ENCODE results near the gene TP53TG5.

The TP53TG5 gene

DNA sequence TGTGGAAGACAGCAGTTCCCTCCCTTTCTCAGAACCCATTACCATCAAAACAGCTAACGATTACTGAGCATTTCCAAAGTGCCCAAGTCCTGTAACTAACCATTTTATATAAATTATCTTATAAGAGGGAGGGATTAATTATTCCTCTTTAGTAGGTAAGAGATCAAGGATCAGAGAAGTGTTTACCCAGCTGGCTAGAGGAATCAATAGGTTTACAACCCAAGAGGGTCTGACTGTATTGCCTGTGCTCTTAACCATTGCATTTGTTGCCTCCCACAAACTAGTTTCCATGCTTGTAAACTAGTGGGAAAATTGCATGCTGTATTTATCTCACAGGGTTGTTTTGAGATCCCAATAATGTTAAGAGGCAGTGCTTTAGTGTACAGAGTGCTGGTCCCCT is 26.3 kb upstream of the TP53TG5 start:
- no peak for DNase-seq

GRCh38 chr20:45402946-45403345 is 24.8 kb upstream of the TP53TG5 start:
- DNase-seq, result no peak

DNA sequence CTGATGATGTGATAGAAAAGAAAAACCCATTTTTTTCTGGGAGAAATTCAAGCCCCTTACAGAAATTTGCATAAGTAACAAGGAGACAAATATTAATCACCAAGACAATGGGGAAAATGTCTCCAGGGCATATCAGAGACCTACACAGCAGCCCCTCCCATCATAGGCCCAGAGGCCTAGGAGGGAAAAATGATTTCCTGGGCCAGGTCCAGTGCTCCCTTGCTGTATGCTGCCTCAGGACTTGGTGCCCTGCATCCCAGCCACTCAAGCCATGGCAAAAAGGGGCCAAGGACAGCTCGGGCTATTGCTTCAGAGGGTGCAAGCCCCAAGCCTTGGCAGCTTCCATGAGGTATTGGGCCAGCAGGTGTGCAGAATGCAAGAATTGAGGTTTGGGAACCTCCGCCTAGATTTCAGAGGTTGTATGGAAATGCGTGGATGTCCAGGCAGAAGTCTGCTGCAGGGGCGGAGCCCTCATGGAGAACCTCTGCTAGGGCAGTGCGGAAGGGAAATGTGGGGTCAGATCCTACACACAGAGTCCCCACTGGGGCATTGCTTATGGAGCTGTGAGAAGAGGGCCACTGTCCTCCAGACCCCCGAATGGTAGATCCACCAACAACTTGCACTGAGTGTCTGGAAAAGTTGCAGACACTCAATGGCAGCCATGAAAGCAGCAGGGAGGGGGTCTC is 22.4 kb upstream of the TP53TG5 start:
- no peak for DNase-seq

GRCh38 chr20:45399018-45399417 is 20.9 kb upstream of the TP53TG5 start:
- DNase-seq, result no peak

- no peak for DNase-seq
Measured at GRCh38 chr20:45395114-45395415, 16.9 kb upstream of the TP53TG5 start.

- DNase-seq, result no peak
Measured at GRCh38 chr20:45394221-45395113, 16.3 kb upstream of the TP53TG5 start.

- DNase-seq, result no peak
Measured at GRCh38 chr20:45392733-45393132, 14.6 kb upstream of the TP53TG5 start.

DNA sequence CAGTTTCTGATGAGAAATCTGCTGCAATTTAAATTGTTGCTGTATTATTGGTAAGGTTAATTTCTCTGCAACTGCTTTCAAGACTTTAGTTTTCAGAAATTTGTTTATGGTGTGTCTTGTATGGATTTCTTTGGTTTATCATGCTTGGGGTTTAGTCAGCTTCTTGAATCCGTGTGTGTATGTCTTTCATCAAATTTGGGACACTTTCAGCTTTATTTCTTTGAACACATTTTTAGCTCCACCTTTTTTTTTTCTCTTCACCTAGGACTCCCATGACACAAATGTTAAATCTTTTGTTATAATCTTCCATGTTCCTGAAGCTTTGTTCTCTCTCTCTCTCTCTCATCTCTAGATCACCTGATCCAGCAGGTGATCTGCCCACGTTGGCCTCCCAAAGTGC is 13.4 kb upstream of the TP53TG5 start:
- no peak for DNase-seq

- DNase-seq, result no peak
Measured at GRCh38 chr20:45390931-45391330, 12.8 kb upstream of the TP53TG5 start.

DNA sequence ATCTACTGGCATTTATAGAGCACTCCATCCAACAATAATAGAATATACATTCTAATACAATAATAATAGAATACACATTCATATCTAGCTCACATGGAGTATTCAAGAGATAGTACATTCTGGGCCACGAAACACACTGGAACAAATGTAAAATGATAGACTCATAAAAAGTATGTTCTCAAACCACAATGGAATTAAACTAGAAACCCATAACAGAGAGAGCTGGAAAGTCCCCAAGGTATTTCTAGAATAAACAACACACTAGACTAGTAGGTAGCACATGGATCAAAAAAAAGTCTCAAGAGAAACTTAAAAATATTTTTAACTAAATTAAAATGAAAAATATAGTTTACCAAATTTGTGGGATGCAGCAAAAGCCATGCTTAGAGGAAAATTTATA is 9.1 kb upstream of the TP53TG5 start:
- no peak for DNase-seq

- no peak for DNase-seq
Measured at GRCh38 chr20:45377269-45377668, 856 bp downstream of the TP53TG5 start.

DNA sequence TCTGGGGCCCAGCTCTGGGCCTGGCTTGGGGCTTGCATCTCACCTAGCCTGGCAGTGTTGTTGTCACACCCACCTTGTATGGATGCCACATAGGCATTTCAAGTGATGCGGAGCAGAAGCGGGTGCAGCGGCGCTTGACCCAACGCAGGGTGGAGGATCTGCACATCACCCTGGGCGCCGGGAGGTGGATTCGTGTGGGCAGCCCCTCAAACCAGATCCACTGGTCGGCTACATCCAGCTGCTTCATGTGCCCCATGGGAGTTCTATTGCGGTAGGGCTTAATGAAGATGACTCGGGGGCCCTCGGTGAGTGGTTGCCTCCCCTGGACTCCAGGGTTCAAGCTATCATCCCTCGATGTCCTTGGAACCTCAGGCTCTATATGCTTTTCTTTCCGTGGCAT is 3.2 kb downstream of the TP53TG5 start:
- no peak for DNase-seq

- no peak for DNase-seq
Measured at GRCh38 chr20:45374101-45374467, 4.0 kb downstream of the TP53TG5 start.

- peak; percentile 86 for DNase-seq
Measured at GRCh38 chr20:45373353-45374100, 4.6 kb downstream of the TP53TG5 start.

GRCh38 chr20:45372646-45373352 is 5.3 kb downstream of the TP53TG5 start:
- DNase-seq, result no peak

DNA sequence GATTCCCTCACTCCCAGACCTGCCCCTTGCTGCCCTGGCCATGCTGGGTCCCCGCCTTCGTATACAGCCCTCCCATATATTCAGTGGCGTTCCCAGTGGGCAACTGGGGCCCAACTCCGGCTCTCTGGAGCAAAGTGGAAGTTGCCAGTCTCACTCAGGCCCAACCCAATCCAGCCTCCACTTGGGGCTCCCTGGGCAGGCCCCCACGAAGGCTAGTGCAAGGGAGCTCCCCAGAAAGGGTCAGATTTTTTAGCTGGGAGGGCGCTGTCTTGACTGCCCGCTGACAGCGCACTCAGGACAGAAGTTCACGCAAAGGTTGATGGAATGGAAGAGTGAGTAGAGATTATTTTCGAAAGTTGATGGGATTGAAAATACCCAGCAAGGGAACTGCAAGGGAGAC is 5.9 kb downstream of the TP53TG5 start:
- no peak for DNase-seq

DNA sequence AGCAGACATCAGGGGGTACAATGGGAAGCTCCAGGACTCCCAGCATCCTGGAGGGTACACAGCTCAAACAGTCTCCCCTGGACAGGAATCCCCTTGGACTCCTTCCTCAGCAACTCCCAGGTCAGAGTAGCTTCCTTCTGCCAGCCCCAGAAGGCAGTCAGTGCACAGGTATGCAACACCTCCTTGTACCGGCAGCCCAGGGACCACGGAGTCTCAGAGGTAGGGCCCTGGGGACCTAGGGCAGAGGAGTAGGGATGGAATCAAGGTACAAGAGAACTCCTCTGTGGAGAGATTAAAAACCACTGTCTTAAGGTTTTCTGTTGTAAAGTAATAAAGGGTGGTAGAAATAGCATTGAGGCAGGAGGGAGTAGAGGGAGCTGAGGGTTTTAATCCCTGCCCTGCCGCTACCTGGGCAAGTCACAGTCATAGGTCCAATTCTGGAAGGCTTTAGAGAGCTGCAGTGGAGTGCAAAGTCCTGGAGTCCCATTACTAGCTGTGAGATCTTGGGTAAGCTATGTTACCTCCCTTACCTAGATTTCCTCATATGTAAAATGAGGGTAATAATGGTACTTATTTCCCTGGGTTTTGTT is 7.5 kb downstream of the TP53TG5 start:
- no peak for DNase-seq

GRCh38 chr20:45368221-45368980 is 9.7 kb downstream of the TP53TG5 start:
- DNase-seq, result peak; percentile 25

DNA sequence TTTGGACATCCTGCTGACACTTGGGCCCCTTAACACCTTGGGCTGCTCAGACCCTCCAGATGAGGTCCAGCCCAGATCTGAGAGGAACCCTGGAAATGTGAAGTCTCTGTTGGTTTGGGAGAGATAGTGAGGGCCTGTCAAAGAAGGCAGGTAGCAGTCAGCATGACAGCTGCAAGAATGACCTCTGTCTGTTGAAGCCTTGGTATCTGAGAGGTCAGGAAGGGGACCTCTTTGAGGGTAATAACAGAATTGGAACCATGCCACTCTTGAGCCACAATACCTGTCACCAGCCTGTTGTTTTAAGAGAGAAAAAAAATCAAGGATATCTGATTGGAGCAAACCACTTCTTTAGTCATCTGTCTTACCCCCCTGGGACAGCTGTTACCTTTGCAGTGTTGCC is 11.0 kb downstream of the TP53TG5 start:
- DNase-seq, result no peak

DNA sequence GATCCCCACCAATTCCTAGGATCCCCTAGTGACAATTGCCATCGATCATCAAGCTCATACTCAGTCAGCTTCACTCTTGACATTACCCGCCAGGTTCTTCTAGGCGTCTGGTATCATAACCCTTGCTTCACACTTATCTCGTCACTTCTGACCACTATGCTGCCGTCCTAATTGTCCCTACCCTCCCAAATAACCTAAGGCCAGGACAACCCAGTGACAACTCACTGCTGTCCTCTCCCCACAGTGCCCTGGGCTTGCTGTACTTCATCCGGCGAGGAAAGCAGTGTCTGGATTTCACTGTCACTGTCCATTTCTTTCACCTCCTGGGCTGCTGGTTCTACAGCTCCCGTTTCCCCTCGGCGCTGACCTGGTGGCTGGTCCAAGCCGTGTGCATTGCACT is 11.5 kb downstream of the TP53TG5 start:
- no peak for DNase-seq

- DNase-seq, result no peak
Measured at GRCh38 chr20:45366192-45366591, 11.9 kb downstream of the TP53TG5 start.

DNA sequence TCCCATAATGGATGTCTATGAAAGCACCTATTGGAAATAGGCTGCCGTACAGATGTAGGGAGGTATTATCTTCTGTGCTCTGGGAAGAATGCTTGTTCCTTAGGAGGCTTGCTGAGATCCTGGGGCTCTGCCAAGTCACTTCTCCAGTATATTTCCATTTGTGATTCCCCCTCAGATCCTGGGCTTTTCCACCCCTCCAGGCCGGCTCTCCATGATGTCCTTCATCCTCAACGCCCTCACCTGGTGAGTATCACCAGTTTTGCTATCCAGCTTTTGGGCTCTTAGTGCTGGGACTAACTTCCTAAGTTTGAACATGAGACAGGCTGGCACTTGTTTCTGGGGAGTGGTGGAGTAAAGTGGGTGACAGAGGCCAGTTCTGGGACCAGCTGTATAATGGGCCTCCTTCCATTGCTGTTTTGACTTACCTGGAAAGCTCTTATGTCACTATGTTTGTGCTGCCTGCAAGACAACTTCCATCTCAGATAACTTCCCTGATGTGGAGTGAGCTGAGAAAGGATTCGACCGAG is 12.6 kb downstream of the TP53TG5 start:
- DNase-seq, result no peak
